ENCODE data around the gene TXNRD1.
"Not testable (repeated sequence)": the region's sequence is repeated elsewhere in the genome, so short reads cannot be mapped to it uniquely, and the experiment has no call there.

The TXNRD1 gene

GRCh38 chr12:104242546-104243206, 27.1 kb downstream of the TXNRD1 start:
- no peak for DNase-seq

GRCh38 chr12:104243551-104243950, 28.0 kb downstream of the TXNRD1 start:
- DNase-seq = no peak

- DNase-seq = no peak
Measured at GRCh38 chr12:104243971-104244370, 28.4 kb downstream of the TXNRD1 start.

- no peak for DNase-seq
Measured at GRCh38 chr12:104247698-104248097, 32.1 kb downstream of the TXNRD1 start.

- DNase-seq = no peak
Measured at GRCh38 chr12:104248444-104248843, 32.9 kb downstream of the TXNRD1 start.

GRCh38 chr12:104249017-104249416, 33.4 kb downstream of the TXNRD1 start:
- no peak for DNase-seq

GRCh38 chr12:104249898-104250297, 34.3 kb downstream of the TXNRD1 start:
- no peak for DNase-seq

GRCh38 chr12:104250366-104251125, 35.0 kb downstream of the TXNRD1 start:
- DNase-seq = no peak

- no peak for DNase-seq
Measured at GRCh38 chr12:104257913-104258472, 42.4 kb downstream of the TXNRD1 start.

- no peak for DNase-seq
Measured at GRCh38 chr12:104258476-104259067, 43.0 kb downstream of the TXNRD1 start.

- no peak for DNase-seq
Measured at GRCh38 chr12:104263026-104263425, 47.4 kb downstream of the TXNRD1 start.

- DNase-seq = no peak
Measured at GRCh38 chr12:104263580-104264358, 48.2 kb downstream of the TXNRD1 start.

- not testable (repeated sequence) for DNase-seq
Measured at GRCh38 chr12:104265436-104265835, 49.9 kb downstream of the TXNRD1 start.

GRCh38 chr12:104272938-104273337, 57.4 kb downstream of the TXNRD1 start:
- DNase-seq = no peak

GRCh38 chr12:104273503-104273902, 57.9 kb downstream of the TXNRD1 start:
- no peak for DNase-seq

GRCh38 chr12:104274811-104275210, 59.2 kb downstream of the TXNRD1 start:
- DNase-seq = no peak

GRCh38 chr12:104275689-104276088, 60.1 kb downstream of the TXNRD1 start:
- no peak for DNase-seq

GRCh38 chr12:104276273-104277131, 60.9 kb downstream of the TXNRD1 start:
- DNase-seq = no peak

GRCh38 chr12:104279164-104279563, 63.6 kb downstream of the TXNRD1 start:
- no peak for DNase-seq

- DNase-seq = no peak
Measured at GRCh38 chr12:104280111-104280510, 64.5 kb downstream of the TXNRD1 start.

- DNase-seq = no peak
Measured at GRCh38 chr12:104280717-104281458, 65.3 kb downstream of the TXNRD1 start.
